HG02970 (cell line): ENCODE measurements around the gene BLCAP.
A peak's percentile ranks its signal among the peaks of the same experiment; 100 is the strongest.
"Not testable (repeated sequence)": the region's sequence is repeated elsewhere in the genome, so short reads cannot be mapped to it uniquely, and the experiment has no call there.

Experiments used
- ATAC-seq: cut with Tn5 transposase; IDR thresholded peaks from one replicate; pipeline ENCODE4 v1.9.1; 2021; ENCODE audit warnings: mild to moderate bottlenecking, moderate library complexity, moderate number of reproducible peaks; ENCODE audit not compliant: unreplicated experiment, low FRiP score

The BLCAP gene

GRCh38 chr20:37527638-37528445, at the start of gene BLCAP:
BLCAP (minus strand) TSS chr20:37527876; CDS start chr20:37519174, 8,702 bp downstream.
- ATAC-seq, result peak; percentile 74

- ATAC-seq, result not testable (repeated sequence)
Measured at GRCh38 chr20:37577436-37577835, 49.8 kb upstream of the BLCAP start.

- no peak for ATAC-seq
Measured at GRCh38 chr20:37576911-37577310, 49.2 kb upstream of the BLCAP start.

GRCh38 chr20:37575884-37576283, 48.2 kb upstream of the BLCAP start:
- ATAC-seq, result no peak

- ATAC-seq, result no peak
Measured at GRCh38 chr20:37574199-37574890, 46.7 kb upstream of the BLCAP start.

- ATAC-seq, result no peak
Measured at GRCh38 chr20:37573626-37574198, 46.0 kb upstream of the BLCAP start.

GRCh38 chr20:37571033-37571432, 43.4 kb upstream of the BLCAP start:
- no peak for ATAC-seq

- no peak for ATAC-seq
Measured at GRCh38 chr20:37570419-37570818, 42.7 kb upstream of the BLCAP start.

- no peak for ATAC-seq
Measured at GRCh38 chr20:37567671-37568588, 40.3 kb upstream of the BLCAP start.

- ATAC-seq, result no peak
Measured at GRCh38 chr20:37567331-37567665, 39.6 kb upstream of the BLCAP start.

- ATAC-seq, result no peak
Measured at GRCh38 chr20:37566590-37567330, 39.1 kb upstream of the BLCAP start.

GRCh38 chr20:37565134-37565811, 37.6 kb upstream of the BLCAP start:
- ATAC-seq, result no peak

- ATAC-seq, result no peak
Measured at GRCh38 chr20:37564388-37565133, 36.9 kb upstream of the BLCAP start.

- ATAC-seq, result no peak
Measured at GRCh38 chr20:37564016-37564387, 36.3 kb upstream of the BLCAP start.

- no peak for ATAC-seq
Measured at GRCh38 chr20:37562695-37563480, 35.2 kb upstream of the BLCAP start.

- no peak for ATAC-seq
Measured at GRCh38 chr20:37560629-37561028, 33.0 kb upstream of the BLCAP start.

- ATAC-seq, result no peak
Measured at GRCh38 chr20:37559312-37560027, 31.8 kb upstream of the BLCAP start.
